Measurements from ENCODE around the gene PPM1D. TPM values are rescaled to one million over a fixed set of nuclear protein-coding genes. Genes with fewer than 3 reads are reported as not detected.

The PPM1D gene
- total and polyA plus RNA-seq, 2 of the 13 experiments (the other 11 are each of a cell fraction or from before 2014, with no cell fraction given): 8.0 to 26.2 TPM

GRCh38 chr17:60639019-60639330 lies 39.0 kb downstream of the PPM1D start (continued):
- TF ChIP-seq TAF15 (IDR thresholded peaks at IDR 0.05; ENCODE audit: low read depth, low read length, poor library complexity, severe bottlenecking) (no peak), NR2F2 (IDR thresholded peaks at IDR 0.05; ENCODE audit: borderline replicate concordance, low read depth) (no peak), LRRFIP1 (CRISPR knock-in tag; conservative IDR thresholded peaks at IDR 0.05) (no peak), ZNF597 (CRISPR knock-in tag; IDR thresholded peaks at IDR 0.05) (no peak), SP1 (IDR thresholded peaks at IDR 0.05) (no peak), SP1 (CRISPR knock-in tag; IDR thresholded peaks at IDR 0.05) (no peak), ZNF484 (CRISPR knock-in tag; IDR thresholded peaks at IDR 0.05; ENCODE audit: borderline replicate concordance, low read depth) (no peak), ZNF280D (CRISPR knock-in tag; IDR thresholded peaks at IDR 0.05) (no peak), ZNF263 (CRISPR knock-in tag; IDR thresholded peaks at IDR 0.05) (no peak), ZNF430 (CRISPR knock-in tag; IDR thresholded peaks at IDR 0.05) (no peak), RXRB (CRISPR knock-in tag; IDR thresholded peaks at IDR 0.05; ENCODE audit: borderline replicate concordance) (0 out of 2 replicates have a peak, but pooled peaks have one; percentile 2), ZZZ3 (CRISPR knock-in tag; IDR thresholded peaks at IDR 0.05; ENCODE audit: borderline replicate concordance) (no peak), ZNF770 (CRISPR knock-in tag; IDR thresholded peaks at IDR 0.05) (no peak), ZNF382 (CRISPR knock-in tag; IDR thresholded peaks at IDR 0.05; ENCODE audit: borderline replicate concordance) (no peak), HIC2 (CRISPR knock-in tag; IDR thresholded peaks at IDR 0.05; ENCODE audit: low read depth) (no peak), BRF2 (CRISPR knock-in tag; IDR thresholded peaks at IDR 0.05) (no peak), MEIS1 (CRISPR knock-in tag; IDR thresholded peaks at IDR 0.05; ENCODE audit: borderline replicate concordance) (no peak), XRCC5 (optimal IDR thresholded peaks at IDR 0.05; ENCODE audit: low read length) (no peak), KMT2B (CRISPR knock-in tag; IDR thresholded peaks at IDR 0.05) (0 out of 2 replicates have a peak, but pooled peaks have one; percentile 1)

Data from HepG2 (cell line).